ENCODE measurements around the gene SPINK4. TPM values are rescaled to one million over a fixed set of nuclear protein-coding genes. Genes with fewer than 3 reads are reported as not detected.

Gene SPINK4
- polyA plus RNA-seq, 1 donor from 2014 or later, result not detected

DNA sequence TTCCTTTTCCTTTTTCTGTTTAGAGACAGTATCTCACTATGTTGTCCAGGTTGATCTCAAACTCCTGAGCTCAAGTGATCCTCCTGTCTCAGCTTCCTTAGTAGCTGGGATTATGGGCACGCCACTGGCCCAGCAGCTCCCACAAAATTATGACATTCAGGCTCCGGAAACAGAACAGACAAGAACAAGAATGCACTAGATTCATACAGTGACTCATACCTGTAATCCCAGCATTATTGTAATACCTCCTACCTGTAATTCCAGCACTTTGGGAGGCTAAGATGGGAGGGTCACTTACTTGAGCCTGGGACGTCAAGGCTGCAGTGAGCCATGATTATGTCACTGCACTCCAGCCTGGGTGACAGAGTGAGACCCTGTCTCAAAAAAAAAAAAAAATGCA is 46.1 kb upstream of the SPINK4 start:
- H3K27ac ChIP-seq (ENCODE audit: low read length), result no peak overlapping the region
- no peak overlapping the region for H3K4me3 ChIP-seq (ENCODE audit: low read length)
- no peaks in the 10 kb centered on the region for H3K9me3 ChIP-seq (ENCODE audit: low read length)
- H3K9ac ChIP-seq (ENCODE audit: low read length), result no peak overlapping the region
- no peak overlapping the region for H3K4me2 ChIP-seq (ENCODE audit: low read length)
- no peaks in the 10 kb centered on the region for H4K20me1 ChIP-seq (ENCODE audit: insufficient read depth)
- H3K27me3 ChIP-seq (ENCODE audit: insufficient read depth, low read depth, low read length), result no peaks in the 10 kb centered on the region
- no peaks in the 10 kb centered on the region for H3K79me2 ChIP-seq (replicated peaks; ENCODE audit: insufficient read depth, low read length)
- H3K9me2 ChIP-seq (ENCODE audit: insufficient read depth, low read length), result no peaks in the 10 kb centered on the region
- H2AFZ ChIP-seq (ENCODE audit: low read depth, low read length), result no peak overlapping the region
- no peaks in the 10 kb centered on the region for H3F3A ChIP-seq (ENCODE audit: insufficient read depth, low read length, poor library complexity, severe bottlenecking)
- no peaks in the 10 kb centered on the region for H3K36me3 ChIP-seq (ENCODE audit: insufficient read depth, low read length)
- TF ChIP-seq, protein P1, sequence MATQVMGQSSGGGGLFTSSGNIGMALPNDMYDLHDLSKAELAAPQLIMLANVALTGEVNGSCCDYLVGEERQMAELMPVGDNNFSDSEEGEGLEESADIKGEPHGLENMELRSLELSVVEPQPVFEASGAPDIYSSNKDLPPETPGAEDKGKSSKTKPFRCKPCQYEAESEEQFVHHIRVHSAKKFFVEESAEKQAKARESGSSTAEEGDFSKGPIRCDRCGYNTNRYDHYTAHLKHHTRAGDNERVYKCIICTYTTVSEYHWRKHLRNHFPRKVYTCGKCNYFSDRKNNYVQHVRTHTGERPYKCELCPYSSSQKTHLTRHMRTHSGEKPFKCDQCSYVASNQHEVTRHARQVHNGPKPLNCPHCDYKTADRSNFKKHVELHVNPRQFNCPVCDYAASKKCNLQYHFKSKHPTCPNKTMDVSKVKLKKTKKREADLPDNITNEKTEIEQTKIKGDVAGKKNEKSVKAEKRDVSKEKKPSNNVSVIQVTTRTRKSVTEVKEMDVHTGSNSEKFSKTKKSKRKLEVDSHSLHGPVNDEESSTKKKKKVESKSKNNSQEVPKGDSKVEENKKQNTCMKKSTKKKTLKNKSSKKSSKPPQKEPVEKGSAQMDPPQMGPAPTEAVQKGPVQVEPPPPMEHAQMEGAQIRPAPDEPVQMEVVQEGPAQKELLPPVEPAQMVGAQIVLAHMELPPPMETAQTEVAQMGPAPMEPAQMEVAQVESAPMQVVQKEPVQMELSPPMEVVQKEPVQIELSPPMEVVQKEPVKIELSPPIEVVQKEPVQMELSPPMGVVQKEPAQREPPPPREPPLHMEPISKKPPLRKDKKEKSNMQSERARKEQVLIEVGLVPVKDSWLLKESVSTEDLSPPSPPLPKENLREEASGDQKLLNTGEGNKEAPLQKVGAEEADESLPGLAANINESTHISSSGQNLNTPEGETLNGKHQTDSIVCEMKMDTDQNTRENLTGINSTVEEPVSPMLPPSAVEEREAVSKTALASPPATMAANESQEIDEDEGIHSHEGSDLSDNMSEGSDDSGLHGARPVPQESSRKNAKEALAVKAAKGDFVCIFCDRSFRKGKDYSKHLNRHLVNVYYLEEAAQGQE (IDR thresholded peaks at IDR 0.05; ENCODE audit: borderline replicate concordance), result no peak
- no peak for TF ChIP-seq SMC3 (conservative IDR thresholded peaks at IDR 0.05; ENCODE audit: poor library complexity)
- TF ChIP-seq MXI1 (conservative IDR thresholded peaks at IDR 0.05; ENCODE audit: poor library complexity, severe bottlenecking), result no peak
- TF ChIP-seq EZH2 (IDR thresholded peaks at IDR 0.05; ENCODE audit: borderline replicate concordance, insufficient read depth, low read length, poor library complexity, severe bottlenecking), result no peak
- no peak for TF ChIP-seq RAD21 (conservative IDR thresholded peaks at IDR 0.05)
- TF ChIP-seq POLR2AphosphoS5 (IDR thresholded peaks at IDR 0.05), result no peak
- TF ChIP-seq, protein P2, sequence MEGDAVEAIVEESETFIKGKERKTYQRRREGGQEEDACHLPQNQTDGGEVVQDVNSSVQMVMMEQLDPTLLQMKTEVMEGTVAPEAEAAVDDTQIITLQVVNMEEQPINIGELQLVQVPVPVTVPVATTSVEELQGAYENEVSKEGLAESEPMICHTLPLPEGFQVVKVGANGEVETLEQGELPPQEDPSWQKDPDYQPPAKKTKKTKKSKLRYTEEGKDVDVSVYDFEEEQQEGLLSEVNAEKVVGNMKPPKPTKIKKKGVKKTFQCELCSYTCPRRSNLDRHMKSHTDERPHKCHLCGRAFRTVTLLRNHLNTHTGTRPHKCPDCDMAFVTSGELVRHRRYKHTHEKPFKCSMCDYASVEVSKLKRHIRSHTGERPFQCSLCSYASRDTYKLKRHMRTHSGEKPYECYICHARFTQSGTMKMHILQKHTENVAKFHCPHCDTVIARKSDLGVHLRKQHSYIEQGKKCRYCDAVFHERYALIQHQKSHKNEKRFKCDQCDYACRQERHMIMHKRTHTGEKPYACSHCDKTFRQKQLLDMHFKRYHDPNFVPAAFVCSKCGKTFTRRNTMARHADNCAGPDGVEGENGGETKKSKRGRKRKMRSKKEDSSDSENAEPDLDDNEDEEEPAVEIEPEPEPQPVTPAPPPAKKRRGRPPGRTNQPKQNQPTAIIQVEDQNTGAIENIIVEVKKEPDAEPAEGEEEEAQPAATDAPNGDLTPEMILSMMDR (IDR thresholded peaks at IDR 0.05; ENCODE audit: poor library complexity, severe bottlenecking), result no peak
- TF ChIP-seq TAF1 (IDR thresholded peaks at IDR 0.05; ENCODE audit: low read depth), result no peak
- TF ChIP-seq EP300 (conservative IDR thresholded peaks at IDR 0.05; ENCODE audit: poor library complexity, severe bottlenecking), result no peak

DNA sequence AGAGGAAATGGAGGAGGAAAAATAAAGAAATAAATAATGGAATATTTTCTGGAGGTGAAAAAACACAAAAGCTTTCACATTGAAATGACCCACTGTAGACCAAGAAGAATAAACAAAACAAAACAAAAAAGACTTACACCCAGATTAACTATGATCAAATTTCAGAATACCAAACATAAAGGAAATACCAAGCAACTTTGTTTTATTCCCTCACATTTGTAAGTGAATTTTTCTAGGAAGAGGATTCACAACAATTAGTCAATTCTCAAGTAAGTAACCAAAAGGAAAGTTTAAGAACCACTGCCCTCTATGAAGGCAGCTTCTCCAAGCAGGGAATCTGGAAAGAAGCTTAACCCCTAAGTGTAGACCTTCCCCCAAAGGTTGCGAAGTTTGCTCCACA is 43.2 kb upstream of the SPINK4 start:
- Histone ChIP-seq H3K27ac (ENCODE audit: low read length) (no peak overlapping the region), H3F3A (ENCODE audit: insufficient read depth, low read length, poor library complexity, severe bottlenecking) (no peaks in the 10 kb centered on the region), H3K36me3 (ENCODE audit: insufficient read depth, low read length) (no peaks in the 10 kb centered on the region), H3K9ac (ENCODE audit: low read length) (no peak overlapping the region), H3K9me3 (ENCODE audit: low read length) (no peaks in the 10 kb centered on the region), H3K27me3 (ENCODE audit: insufficient read depth, low read depth, low read length) (no peaks in the 10 kb centered on the region), H3K79me2 (replicated peaks; ENCODE audit: insufficient read depth, low read length) (no peaks in the 10 kb centered on the region), H4K20me1 (ENCODE audit: insufficient read depth) (no peaks in the 10 kb centered on the region), H3K4me2 (ENCODE audit: low read length) (no peak overlapping the region), H3K9me2 (ENCODE audit: insufficient read depth, low read length) (no peaks in the 10 kb centered on the region), H3K4me3 (ENCODE audit: low read length) (no peak overlapping the region), H2AFZ (ENCODE audit: low read depth, low read length) (no peak overlapping the region)
- TF ChIP-seq SMC3 (conservative IDR thresholded peaks at IDR 0.05; ENCODE audit: poor library complexity), result no peak
- no peak for TF ChIP-seq RAD21 (conservative IDR thresholded peaks at IDR 0.05)
- no peak for TF ChIP-seq MXI1 (conservative IDR thresholded peaks at IDR 0.05; ENCODE audit: poor library complexity, severe bottlenecking)
- TF ChIP-seq, protein P1 (IDR thresholded peaks at IDR 0.05; ENCODE audit: borderline replicate concordance), result no peak

Measured in neural cell (in vitro differentiated cells).